ENCODE data around the gene KRT76.
A peak's percentile ranks its signal among the peaks of the same experiment; 100 is the strongest.

The KRT76 gene

DNA sequence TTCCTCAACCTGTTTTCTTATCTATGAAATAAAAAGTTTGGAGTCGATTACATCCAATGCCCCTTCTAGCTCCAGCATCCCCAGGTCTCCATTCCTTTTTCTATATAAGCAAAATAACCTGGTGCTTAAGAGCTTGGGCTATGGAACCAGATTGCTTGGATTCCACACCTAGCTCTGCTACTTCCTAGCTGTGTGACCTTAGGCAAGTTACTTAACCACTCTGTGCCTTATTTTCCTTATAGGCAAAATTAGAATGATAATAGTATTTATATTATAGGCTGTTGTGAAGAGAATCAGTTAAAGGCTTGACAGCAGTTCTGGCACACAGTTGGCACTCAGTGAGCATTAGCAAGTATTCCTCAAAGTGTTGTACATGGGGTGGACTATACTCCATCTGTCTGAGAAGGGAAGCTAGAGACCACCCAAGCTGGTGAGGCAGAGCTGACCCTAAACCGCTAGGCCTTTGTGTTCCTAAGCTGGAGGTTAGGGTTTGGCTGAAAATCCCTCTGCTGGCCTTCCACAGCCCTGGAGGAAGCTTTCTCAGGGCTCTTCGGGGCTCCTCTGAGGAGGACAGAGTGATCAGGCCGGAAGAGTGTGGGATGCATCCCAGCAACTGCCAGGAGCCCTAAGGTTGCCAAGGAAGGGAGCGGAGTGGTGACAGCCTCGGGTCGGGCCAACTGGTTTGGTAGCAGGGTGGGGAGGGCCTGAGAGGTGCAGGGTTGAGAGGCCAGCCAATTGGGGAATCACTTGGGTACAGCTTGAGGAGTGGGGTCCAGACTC, 42.8 kb upstream of the KRT76 start:
- WGBS, 2 donors (ENCODE audit: extremely low coverage in 2 of 2, insufficient read length in 2 of 2, insufficient replicate concordance in 1 of 2), result no CpG with 5 or more reads among the region's 7 CpGs

DNA sequence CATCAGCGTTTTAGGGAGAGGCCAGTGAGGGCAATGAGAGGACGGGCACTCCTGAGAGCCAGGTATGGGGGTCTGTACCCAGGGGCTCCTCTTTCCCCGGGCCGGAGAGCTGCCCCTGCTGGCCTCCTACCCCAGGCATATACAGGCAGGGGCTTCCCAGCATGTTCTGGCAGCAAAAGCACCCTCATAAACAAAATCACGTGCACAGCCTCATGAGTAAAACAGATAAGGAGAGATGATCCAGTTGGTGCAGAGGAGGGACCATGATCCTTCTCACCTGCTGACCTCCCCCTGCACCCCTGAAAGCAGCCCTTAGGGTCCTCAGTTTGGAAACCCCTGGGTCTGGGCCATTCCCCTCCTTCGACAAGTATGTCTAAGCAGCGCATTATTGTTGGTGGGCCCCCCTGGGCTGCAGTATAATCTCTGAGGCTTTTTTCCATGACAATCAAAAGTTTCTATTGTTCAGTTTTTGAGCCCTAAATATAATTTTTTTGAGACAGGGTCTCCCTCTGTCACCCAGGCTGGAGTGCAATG, 41.8 kb upstream of the KRT76 start:
- Histone ChIP-seq H3K14ac (ENCODE audit: low read length) (no peak overlapping the region), H3K18ac (ENCODE audit: low read length) (peak overlapping the region; percentile 25), H3K36me3 (replicated peaks in 1 of 2; ENCODE audit: control insufficient read depth in 2 of 2, insufficient read depth in 2 of 2, low read length in 2 of 2) (no peaks in the 10 kb centered on the region), H2BK120ac (ENCODE audit: low read depth, low read length) (no peak overlapping the region), H3K9ac (ENCODE audit: low read depth, low read length, poor library complexity) (no peak overlapping the region), H2BK12ac (ENCODE audit: low read length) (no peak overlapping the region), H3K4me2 (ENCODE audit: insufficient read depth, low read length, poor library complexity, severe bottlenecking) (no peak overlapping the region), H3K27ac (replicated peaks; ENCODE audit: low read length) (peak overlapping the region; percentile 65), H2AK5ac (ENCODE audit: low read depth, low read length) (peak overlapping the region; percentile 75), H2BK15ac (ENCODE audit: low read length) (no peak overlapping the region), H3K79me1 (ENCODE audit: low read depth, low read length) (no peaks in the 10 kb centered on the region), H4K8ac (ENCODE audit: low read depth, low read length) (no peak overlapping the region), H4K91ac (ENCODE audit: low read depth, low read length, poor library complexity) (no peak overlapping the region), H3K9me3 (replicated peaks in 1 of 2; ENCODE audit: control insufficient read depth in 2 of 2, insufficient read depth in 1 of 2, low read depth in 1 of 2, low read length in 2 of 2) (no peaks in the 10 kb centered on the region), H3K4ac (ENCODE audit: low read length) (no peak overlapping the region), H3K23ac (ENCODE audit: low read depth, low read length, poor library complexity) (no peak overlapping the region), H2BK5ac (ENCODE audit: low read length) (no peak overlapping the region), H3K4me1 (ENCODE audit: control insufficient read depth in 2 of 2, insufficient read depth in 1 of 2, low read depth in 1 of 2, low read length in 2 of 2) (peaks cover 0 to 25% of the 10 kb centered on the region in 2 donors), H3K27me3 (ENCODE audit: control insufficient read depth in 3 of 3, insufficient read depth in 3 of 3, low read depth in 1 of 3, low read length in 3 of 3) (peaks cover 0 to 18% (median 0%) of the 10 kb centered on the region in 3 experiments), H2AFZ (ENCODE audit: low read length) (no peak overlapping the region), H3K4me3 (ENCODE audit: low read length in 2 of 2) (no peak overlapping the region)
- WGBS, 2 donors (ENCODE audit: extremely low coverage in 2 of 2, insufficient read length in 2 of 2, insufficient replicate concordance in 1 of 2), result no CpG with 5 or more reads among the region's 7 CpGs
- DNase-seq (ENCODE audit: low spot score), result no peak

More for the DNA sequence above, 42.8 kb upstream of the KRT76 start:
- peak; percentile 37 for DNase-seq (ENCODE audit: low spot score)
- Histone ChIP-seq H2BK5ac (ENCODE audit: low read length) (no peak overlapping the region), H2AK5ac (ENCODE audit: low read depth, low read length) (peak overlapping the region; percentile 30), H3K9ac (ENCODE audit: low read depth, low read length, poor library complexity) (no peak overlapping the region), H3K36me3 (replicated peaks in 1 of 2; ENCODE audit: control insufficient read depth in 2 of 2, insufficient read depth in 2 of 2, low read length in 2 of 2) (no peaks in the 10 kb centered on the region), H3K23ac (ENCODE audit: low read depth, low read length, poor library complexity) (no peak overlapping the region), H3K4me3 (ENCODE audit: low read length in 2 of 2) (no peak overlapping the region), H4K8ac (ENCODE audit: low read depth, low read length) (no peak overlapping the region), H2BK15ac (ENCODE audit: low read length) (no peak overlapping the region), H2BK12ac (ENCODE audit: low read length) (peak overlapping the region; percentile 67), H3K27me3 (ENCODE audit: control insufficient read depth in 3 of 3, insufficient read depth in 3 of 3, low read depth in 1 of 3, low read length in 3 of 3) (peaks cover 0 to 18% (median 0%) of the 10 kb centered on the region in 3 experiments), H3K4me1 (ENCODE audit: control insufficient read depth in 2 of 2, insufficient read depth in 1 of 2, low read depth in 1 of 2, low read length in 2 of 2) (peaks cover 0 to 25% of the 10 kb centered on the region in 2 donors), H4K91ac (ENCODE audit: low read depth, low read length, poor library complexity) (no peak overlapping the region), H3K9me3 (replicated peaks in 1 of 2; ENCODE audit: control insufficient read depth in 2 of 2, insufficient read depth in 1 of 2, low read depth in 1 of 2, low read length in 2 of 2) (no peaks in the 10 kb centered on the region), H3K27ac (replicated peaks; ENCODE audit: low read length) (no peak overlapping the region), H2BK120ac (ENCODE audit: low read depth, low read length) (no peak overlapping the region), H3K79me1 (ENCODE audit: low read depth, low read length) (no peaks in the 10 kb centered on the region), H3K4ac (ENCODE audit: low read length) (no peak overlapping the region), H3K18ac (ENCODE audit: low read length) (peak overlapping the region; percentile 60), H2AFZ (ENCODE audit: low read length) (no peak overlapping the region), H3K14ac (ENCODE audit: low read length) (no peak overlapping the region), H3K4me2 (ENCODE audit: insufficient read depth, low read length, poor library complexity, severe bottlenecking) (no peak overlapping the region)

DNA sequence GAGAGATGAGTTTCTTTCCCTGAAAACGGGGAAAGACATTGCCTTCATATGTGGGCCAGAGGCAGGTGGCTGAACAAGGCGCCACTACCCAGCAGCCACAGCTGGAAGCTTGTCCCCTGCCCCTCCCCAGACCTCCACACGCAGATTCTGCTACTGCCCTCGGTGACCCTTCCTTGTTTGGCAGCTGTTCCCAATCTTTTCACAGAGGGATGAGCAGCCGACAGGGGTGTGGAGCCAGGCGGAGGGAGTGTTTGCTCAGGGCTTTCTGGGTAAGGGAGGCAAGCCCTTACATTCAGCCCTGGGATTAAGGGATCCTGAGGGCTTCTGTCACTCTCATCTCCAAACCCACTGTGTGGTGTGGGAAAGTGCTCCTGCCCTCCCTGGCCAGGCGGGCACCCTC, 41.2 kb upstream of the KRT76 start:
- Histone ChIP-seq H2AFZ (ENCODE audit: low read length) (no peak overlapping the region), H3K27me3 (ENCODE audit: control insufficient read depth in 3 of 3, insufficient read depth in 3 of 3, low read depth in 1 of 3, low read length in 3 of 3) (peaks cover 0 to 18% (median 0%) of the 10 kb centered on the region in 3 experiments), H4K91ac (ENCODE audit: low read depth, low read length, poor library complexity) (no peak overlapping the region), H3K4me3 (ENCODE audit: low read length in 2 of 2) (no peak overlapping the region), H3K4me1 (ENCODE audit: control insufficient read depth in 2 of 2, insufficient read depth in 1 of 2, low read depth in 1 of 2, low read length in 2 of 2) (peaks cover 0 to 25% of the 10 kb centered on the region in 2 donors), H2AK5ac (ENCODE audit: low read depth, low read length) (peak overlapping the region; percentile 75), H3K4me2 (ENCODE audit: insufficient read depth, low read length, poor library complexity, severe bottlenecking) (no peak overlapping the region), H2BK15ac (ENCODE audit: low read length) (no peak overlapping the region), H2BK120ac (ENCODE audit: low read depth, low read length) (no peak overlapping the region), H3K9ac (ENCODE audit: low read depth, low read length, poor library complexity) (no peak overlapping the region), H3K79me1 (ENCODE audit: low read depth, low read length) (no peaks in the 10 kb centered on the region), H3K36me3 (replicated peaks in 1 of 2; ENCODE audit: control insufficient read depth in 2 of 2, insufficient read depth in 2 of 2, low read length in 2 of 2) (no peaks in the 10 kb centered on the region), H3K14ac (ENCODE audit: low read length) (no peak overlapping the region), H2BK5ac (ENCODE audit: low read length) (no peak overlapping the region), H2BK12ac (ENCODE audit: low read length) (no peak overlapping the region), H4K8ac (ENCODE audit: low read depth, low read length) (no peak overlapping the region), H3K9me3 (replicated peaks in 1 of 2; ENCODE audit: control insufficient read depth in 2 of 2, insufficient read depth in 1 of 2, low read depth in 1 of 2, low read length in 2 of 2) (no peaks in the 10 kb centered on the region), H3K18ac (ENCODE audit: low read length) (peak overlapping the region; percentile 25), H3K27ac (replicated peaks; ENCODE audit: low read length) (peak overlapping the region; percentile 65), H3K4ac (ENCODE audit: low read length) (no peak overlapping the region), H3K23ac (ENCODE audit: low read depth, low read length, poor library complexity) (no peak overlapping the region)
- DNase-seq (ENCODE audit: low spot score), result peak; percentile 65
- WGBS, 2 donors (ENCODE audit: extremely low coverage in 2 of 2, insufficient read length in 2 of 2, insufficient replicate concordance in 1 of 2), result no CpG with 5 or more reads among the region's 7 CpGs

DNA sequence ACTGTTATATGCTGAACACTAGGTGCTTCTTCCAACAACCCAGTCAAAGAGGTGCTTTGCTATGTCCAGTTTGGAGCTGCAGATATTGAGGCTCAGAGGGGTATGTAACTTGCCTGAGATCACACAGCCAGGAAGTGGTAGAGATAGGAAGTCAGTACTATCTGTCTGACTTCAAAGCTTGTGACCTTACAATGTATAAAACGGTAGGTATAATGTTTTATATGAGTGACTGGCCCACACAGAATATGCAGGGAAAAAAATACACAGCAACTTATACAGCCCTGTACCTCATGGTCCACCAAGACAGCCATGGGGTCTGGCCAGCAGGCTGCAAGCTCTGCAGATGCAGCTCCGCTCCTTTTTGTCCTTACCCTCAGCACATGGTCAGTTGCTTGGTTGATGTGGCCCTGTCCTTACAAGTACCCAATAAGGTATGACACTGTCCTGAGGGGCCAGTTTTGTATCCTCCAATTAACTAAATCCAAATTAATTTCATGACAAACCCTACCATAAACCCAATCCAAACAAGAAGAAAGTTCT, 40.6 kb upstream of the KRT76 start:
- peaks cover 0 to 25% of the 10 kb centered on the region in 2 donors for H3K4me1 ChIP-seq (ENCODE audit: control insufficient read depth in 2 of 2, insufficient read depth in 1 of 2, low read depth in 1 of 2, low read length in 2 of 2)

More for the DNA sequence above, 40.6 kb upstream of the KRT76 start:
- Histone ChIP-seq H3K9me3 (replicated peaks in 1 of 2; ENCODE audit: control insufficient read depth in 2 of 2, insufficient read depth in 1 of 2, low read depth in 1 of 2, low read length in 2 of 2) (no peaks in the 10 kb centered on the region), H3K27me3 (ENCODE audit: control insufficient read depth in 3 of 3, insufficient read depth in 3 of 3, low read depth in 1 of 3, low read length in 3 of 3) (peaks cover 0 to 18% (median 0%) of the 10 kb centered on the region in 3 experiments), H2AFZ (ENCODE audit: low read length) (no peak overlapping the region), H2BK12ac (ENCODE audit: low read length) (no peak overlapping the region), H3K79me1 (ENCODE audit: low read depth, low read length) (no peaks in the 10 kb centered on the region), H3K18ac (ENCODE audit: low read length) (peak overlapping the region; percentile 25), H3K9ac (ENCODE audit: low read depth, low read length, poor library complexity) (no peak overlapping the region), H2BK5ac (ENCODE audit: low read length) (no peak overlapping the region), H2BK15ac (ENCODE audit: low read length) (no peak overlapping the region), H4K8ac (ENCODE audit: low read depth, low read length) (no peak overlapping the region), H3K14ac (ENCODE audit: low read length) (no peak overlapping the region), H3K36me3 (replicated peaks in 1 of 2; ENCODE audit: control insufficient read depth in 2 of 2, insufficient read depth in 2 of 2, low read length in 2 of 2) (no peaks in the 10 kb centered on the region), H3K23ac (ENCODE audit: low read depth, low read length, poor library complexity) (no peak overlapping the region), H3K27ac (replicated peaks; ENCODE audit: low read length) (no peak overlapping the region), H4K91ac (ENCODE audit: low read depth, low read length, poor library complexity) (no peak overlapping the region), H3K4ac (ENCODE audit: low read length) (no peak overlapping the region), H2BK120ac (ENCODE audit: low read depth, low read length) (no peak overlapping the region), H3K4me3 (ENCODE audit: low read length in 2 of 2) (no peak overlapping the region), H3K4me2 (ENCODE audit: insufficient read depth, low read length, poor library complexity, severe bottlenecking) (no peak overlapping the region), H2AK5ac (ENCODE audit: low read depth, low read length) (no peak overlapping the region)
- no CpG with 5 or more reads among the region's 2 CpGs for WGBS, 2 donors (ENCODE audit: extremely low coverage in 2 of 2, insufficient read length in 2 of 2, insufficient replicate concordance in 1 of 2)
- no peak for DNase-seq (ENCODE audit: low spot score)

Data from neuronal stem cell (in vitro differentiated cells).